Stimulated activated CD8-positive, alpha-beta memory T cell treated with anti-CD3 and anti-CD28 coated beads, Interleukin-4, amount 100 ng/mL, for 4 hours (primary cell): Measurements from ENCODE around the gene GALNT14.
A peak's percentile ranks its signal among the peaks of the same experiment; 100 is the strongest.

ENCODE experiments used
- DNase-seq, 2 donors: peaks; one replicate each; pipeline ENCODE4 v3.0.0-alpha.2; 2020; ENCODE audit warnings: low read depth in 2 of 2, low spot score in 1 of 2

GALNT14 gene

DNA sequence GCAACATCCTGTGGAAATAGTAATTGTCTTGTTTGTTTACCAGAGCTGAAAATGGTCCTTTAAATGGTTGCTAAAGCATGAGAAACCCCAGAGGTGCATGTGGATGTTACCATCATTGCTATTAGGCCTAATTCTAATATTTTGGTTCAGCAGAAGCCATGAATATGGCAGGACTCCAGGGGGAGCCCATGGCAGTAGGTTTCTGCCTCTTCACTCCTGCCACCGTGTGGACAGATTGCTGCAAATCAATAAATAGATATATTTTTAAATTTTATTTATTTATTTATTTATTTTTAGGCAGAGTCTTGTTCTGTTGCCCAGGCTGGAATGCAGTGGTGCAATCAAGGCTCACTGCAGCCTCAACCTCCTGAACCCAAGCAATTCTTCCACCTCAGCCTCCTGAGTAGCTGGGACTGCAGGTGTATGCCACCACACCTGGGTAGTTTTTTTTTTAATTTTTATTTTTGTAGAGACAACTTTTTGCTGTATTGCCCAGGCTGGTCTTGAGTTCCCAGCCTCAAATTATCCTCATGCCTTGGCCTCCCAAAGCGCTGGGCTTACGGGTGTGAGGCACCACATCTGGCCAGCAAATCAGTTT, 276.1 kb downstream of the GALNT14 start:
- peak in 1 of 2 donors; percentile 5 for DNase-seq

DNA sequence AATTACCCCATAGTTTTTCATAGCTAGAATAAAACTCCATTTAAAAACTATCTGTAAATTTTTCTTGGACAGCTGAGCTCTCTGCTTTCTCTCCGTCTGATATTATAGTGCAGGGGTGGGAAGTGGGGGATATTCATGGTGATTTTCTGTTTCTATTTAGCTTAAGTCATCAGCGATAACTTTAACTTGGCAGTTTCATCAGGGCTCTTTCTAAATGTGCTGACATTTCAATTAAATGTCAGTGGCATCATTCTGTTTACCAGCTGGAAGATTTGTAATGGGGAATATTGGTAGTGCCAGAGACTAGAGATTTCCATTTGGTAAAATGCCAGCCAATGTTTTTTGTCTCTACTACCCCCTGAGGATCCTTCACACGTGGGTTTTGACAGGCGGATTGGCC, 277.5 kb downstream of the GALNT14 start:
- no peak for DNase-seq
